Measurements from ENCODE around the gene OR10W1.

OR10W1 gene

GRCh38 chr11:58268142-58268541 is at the start of gene OR10W1:
Gene OR10W1 (minus strand): TSS chr11:58268260. CDS start chr11:58267858, 402 bp downstream.
- no peak for DNase-seq

GRCh38 chr11:58316142-58316541 is 48.1 kb upstream of the OR10W1 start:
- DNase-seq, result no peak

- DNase-seq, result no peak
Measured at GRCh38 chr11:58301576-58301975, 33.5 kb upstream of the OR10W1 start.

- no peak for DNase-seq
Measured at GRCh38 chr11:58292017-58292416, 24.0 kb upstream of the OR10W1 start.

GRCh38 chr11:58289266-58289665 is 21.2 kb upstream of the OR10W1 start:
- no peak for DNase-seq

GRCh38 chr11:58286249-58286648 is 18.2 kb upstream of the OR10W1 start:
- no peak for DNase-seq

GRCh38 chr11:58285483-58286040 is 17.5 kb upstream of the OR10W1 start:
- DNase-seq, result no peak

GRCh38 chr11:58276151-58276550 is 8.1 kb upstream of the OR10W1 start:
- no peak for DNase-seq

- no peak for DNase-seq
Measured at GRCh38 chr11:58275002-58275401, 6.9 kb upstream of the OR10W1 start.

GRCh38 chr11:58259983-58260382 is 8.1 kb downstream of the OR10W1 start:
- DNase-seq, result no peak

- DNase-seq, result no peak
Measured at GRCh38 chr11:58254936-58255335, 13.1 kb downstream of the OR10W1 start.

- no peak for DNase-seq
Measured at GRCh38 chr11:58243954-58244353, 24.1 kb downstream of the OR10W1 start.

- no peak for DNase-seq
Measured at GRCh38 chr11:58227956-58228615, 40.0 kb downstream of the OR10W1 start.

GRCh38 chr11:58222721-58223120 is 45.3 kb downstream of the OR10W1 start:
- no peak for DNase-seq

Data from SIG-M5 (cell line).